Measurements from ENCODE around the gene AKIRIN1.
A peak's percentile ranks its signal among the peaks of the same experiment; 100 is the strongest.

The AKIRIN1 gene

DNA sequence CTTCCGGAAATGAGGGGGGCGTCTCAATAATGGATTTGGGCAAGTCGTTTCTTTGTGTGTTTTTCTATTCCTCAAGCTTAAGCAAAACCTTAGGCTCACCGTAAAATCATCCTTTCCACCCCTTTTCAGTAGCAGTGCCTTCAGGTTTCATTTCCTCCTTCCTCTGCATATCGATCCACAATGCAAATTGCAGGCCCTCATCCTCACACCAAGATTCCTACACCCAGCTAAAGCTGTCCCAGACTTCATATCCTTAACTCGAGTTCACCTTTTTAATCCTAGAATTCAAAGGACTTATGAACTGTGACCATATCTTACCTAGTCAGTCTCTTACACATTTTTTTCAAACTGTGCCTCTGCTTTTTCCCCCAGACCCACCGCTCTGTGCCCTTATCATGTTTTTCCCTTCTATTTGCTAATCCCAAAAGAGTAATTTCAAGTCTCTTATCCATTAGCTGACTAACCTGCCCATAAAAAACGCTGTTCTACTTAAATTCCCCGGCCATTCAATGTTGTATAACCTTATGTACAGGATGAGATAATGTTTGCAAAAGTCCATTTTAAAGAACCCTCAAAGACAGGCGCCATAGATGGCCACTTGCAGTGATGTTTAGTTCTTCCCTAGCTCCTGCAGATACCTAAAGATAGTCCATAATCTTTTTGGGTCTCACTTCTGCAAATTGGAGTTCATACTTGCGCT is 1.5 kb downstream of the AKIRIN1 start:
- no peaks in the 10 kb centered on the region for H3K9me3 ChIP-seq (ENCODE audit: control insufficient read depth, low read length)
- no peaks in the 10 kb centered on the region for H3K27me3 ChIP-seq (replicated peaks; ENCODE audit: control insufficient read depth, insufficient read depth, low read length, poor library complexity, severe bottlenecking)
- peak overlapping the region; percentile 91 for H3K27ac ChIP-seq (ENCODE audit: insufficient read depth, low read length, poor library complexity, severe bottlenecking)
- H3K4me3 ChIP-seq (ENCODE audit: insufficient read depth, low read depth, low read length, poor library complexity, severe bottlenecking): peak overlapping the region; percentile 85
- peaks cover 46% of the 10 kb centered on the region for H3K4me1 ChIP-seq (ENCODE audit: control insufficient read depth, insufficient read depth, low read length, poor library complexity, severe bottlenecking)
- H3K36me3 ChIP-seq (ENCODE audit: control insufficient read depth, insufficient read depth, low read length): no peaks in the 10 kb centered on the region
- DNase-seq: no peak

DNA sequence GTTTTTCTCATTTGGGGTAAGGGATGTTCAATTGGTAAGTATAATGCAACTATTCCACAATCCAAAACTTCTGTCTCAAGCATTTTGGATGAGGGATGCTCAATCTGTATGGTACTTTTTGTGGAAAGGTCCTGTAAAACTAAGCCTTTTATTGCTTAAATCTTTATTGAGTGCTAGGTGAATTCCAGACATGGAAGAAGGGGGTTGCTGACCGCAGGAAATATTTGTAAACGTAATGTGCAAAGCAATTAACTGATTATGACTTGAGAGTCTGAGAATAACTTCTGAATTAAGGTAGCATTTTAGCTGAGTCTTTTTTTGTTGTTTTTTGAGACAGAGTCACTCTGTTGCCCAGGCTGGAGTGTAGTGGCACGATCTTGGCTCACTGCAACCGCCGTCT is 3.1 kb downstream of the AKIRIN1 start:
- H3K27me3 ChIP-seq (replicated peaks; ENCODE audit: control insufficient read depth, insufficient read depth, low read length, poor library complexity, severe bottlenecking): no peaks in the 10 kb centered on the region
- H3K4me1 ChIP-seq (ENCODE audit: control insufficient read depth, insufficient read depth, low read length, poor library complexity, severe bottlenecking): peaks cover 48% of the 10 kb centered on the region
- H3K9me3 ChIP-seq (ENCODE audit: control insufficient read depth, low read length): no peaks in the 10 kb centered on the region
- DNase-seq: no peak
- H3K36me3 ChIP-seq (ENCODE audit: control insufficient read depth, insufficient read depth, low read length): peaks cover 8% of the 10 kb centered on the region
- H3K4me3 ChIP-seq (ENCODE audit: insufficient read depth, low read depth, low read length, poor library complexity, severe bottlenecking): no peak overlapping the region
- H3K27ac ChIP-seq (ENCODE audit: insufficient read depth, low read length, poor library complexity, severe bottlenecking): no peak overlapping the region

DNA sequence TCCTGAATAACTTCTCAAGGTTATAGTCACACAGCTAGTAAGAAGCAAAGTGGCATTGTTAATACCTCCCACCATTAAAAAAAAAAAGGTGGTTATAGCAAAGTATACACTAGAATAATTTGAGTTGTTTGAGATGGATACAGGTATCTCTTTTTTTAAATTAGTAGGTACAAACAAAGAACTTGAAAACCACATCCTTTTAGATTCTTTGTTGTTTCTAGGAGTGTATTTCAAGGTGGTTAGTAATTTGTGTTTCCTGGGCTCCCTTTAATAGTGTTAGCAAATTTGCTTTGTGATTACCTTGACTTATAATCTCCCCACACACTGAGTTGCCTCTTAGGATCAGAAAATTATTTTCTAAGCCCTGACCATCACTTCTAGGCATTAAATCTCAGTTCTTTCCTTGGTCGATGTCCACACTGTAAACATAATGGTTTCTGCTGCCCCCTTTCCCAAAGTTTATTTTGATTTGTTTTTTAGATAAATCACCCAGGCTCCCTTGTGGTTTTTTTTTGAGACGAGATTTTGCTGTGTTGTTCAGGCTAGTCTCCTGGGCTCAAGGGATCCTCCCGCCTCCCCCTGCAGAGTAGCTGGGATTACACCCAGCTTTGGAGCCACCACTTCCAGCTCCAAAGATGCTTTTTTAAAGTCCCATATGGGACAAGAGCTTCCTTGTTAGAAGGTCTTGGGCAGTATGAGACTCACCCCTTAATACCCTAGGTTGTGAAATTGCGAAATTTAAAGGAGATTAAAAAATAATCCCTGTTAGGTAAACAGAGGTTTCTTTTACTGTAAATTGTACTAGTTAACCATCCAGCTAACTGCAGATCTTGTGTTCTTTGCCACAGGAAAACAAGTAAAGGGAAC is 6.2 kb downstream of the AKIRIN1 start:
- peak overlapping the region; percentile 53 for H3K27ac ChIP-seq (ENCODE audit: insufficient read depth, low read length, poor library complexity, severe bottlenecking)
- H3K4me1 ChIP-seq (ENCODE audit: control insufficient read depth, insufficient read depth, low read length, poor library complexity, severe bottlenecking): peaks cover 42% of the 10 kb centered on the region
- H3K36me3 ChIP-seq (ENCODE audit: control insufficient read depth, insufficient read depth, low read length): peaks cover 37% of the 10 kb centered on the region

DNA sequence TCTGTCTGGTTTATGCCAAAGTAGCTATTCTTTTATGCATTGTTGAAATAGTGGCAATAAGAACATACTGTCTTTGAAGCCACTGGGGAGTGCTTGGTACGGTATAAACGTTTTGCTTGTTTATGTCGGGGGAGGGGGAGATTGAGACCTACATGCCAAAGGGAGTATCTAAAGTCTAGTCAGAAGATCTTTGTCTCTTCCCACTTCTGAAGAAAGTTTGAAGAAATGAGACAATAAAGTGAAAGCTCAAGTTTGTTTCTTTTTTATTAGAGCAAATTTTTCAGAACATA is 6.8 kb downstream of the AKIRIN1 start:
- no peaks in the 10 kb centered on the region for H3K9me3 ChIP-seq (ENCODE audit: control insufficient read depth, low read length)
- H3K27ac ChIP-seq (ENCODE audit: insufficient read depth, low read length, poor library complexity, severe bottlenecking): peak overlapping the region; percentile 53
- no peaks in the 10 kb centered on the region for H3K27me3 ChIP-seq (replicated peaks; ENCODE audit: control insufficient read depth, insufficient read depth, low read length, poor library complexity, severe bottlenecking)
- H3K4me1 ChIP-seq (ENCODE audit: control insufficient read depth, insufficient read depth, low read length, poor library complexity, severe bottlenecking): peaks cover 36% of the 10 kb centered on the region
- H3K4me3 ChIP-seq (ENCODE audit: insufficient read depth, low read depth, low read length, poor library complexity, severe bottlenecking): peak overlapping the region; percentile 28
- peaks cover 41% of the 10 kb centered on the region for H3K36me3 ChIP-seq (ENCODE audit: control insufficient read depth, insufficient read depth, low read length)
- DNase-seq: no peak

More for the DNA sequence above, 6.2 kb downstream of the AKIRIN1 start:
- peak overlapping the region; percentile 28 for H3K4me3 ChIP-seq (ENCODE audit: insufficient read depth, low read depth, low read length, poor library complexity, severe bottlenecking)
- no peaks in the 10 kb centered on the region for H3K9me3 ChIP-seq (ENCODE audit: control insufficient read depth, low read length)
- no peaks in the 10 kb centered on the region for H3K27me3 ChIP-seq (replicated peaks; ENCODE audit: control insufficient read depth, insufficient read depth, low read length, poor library complexity, severe bottlenecking)
- DNase-seq: no peak

DNA sequence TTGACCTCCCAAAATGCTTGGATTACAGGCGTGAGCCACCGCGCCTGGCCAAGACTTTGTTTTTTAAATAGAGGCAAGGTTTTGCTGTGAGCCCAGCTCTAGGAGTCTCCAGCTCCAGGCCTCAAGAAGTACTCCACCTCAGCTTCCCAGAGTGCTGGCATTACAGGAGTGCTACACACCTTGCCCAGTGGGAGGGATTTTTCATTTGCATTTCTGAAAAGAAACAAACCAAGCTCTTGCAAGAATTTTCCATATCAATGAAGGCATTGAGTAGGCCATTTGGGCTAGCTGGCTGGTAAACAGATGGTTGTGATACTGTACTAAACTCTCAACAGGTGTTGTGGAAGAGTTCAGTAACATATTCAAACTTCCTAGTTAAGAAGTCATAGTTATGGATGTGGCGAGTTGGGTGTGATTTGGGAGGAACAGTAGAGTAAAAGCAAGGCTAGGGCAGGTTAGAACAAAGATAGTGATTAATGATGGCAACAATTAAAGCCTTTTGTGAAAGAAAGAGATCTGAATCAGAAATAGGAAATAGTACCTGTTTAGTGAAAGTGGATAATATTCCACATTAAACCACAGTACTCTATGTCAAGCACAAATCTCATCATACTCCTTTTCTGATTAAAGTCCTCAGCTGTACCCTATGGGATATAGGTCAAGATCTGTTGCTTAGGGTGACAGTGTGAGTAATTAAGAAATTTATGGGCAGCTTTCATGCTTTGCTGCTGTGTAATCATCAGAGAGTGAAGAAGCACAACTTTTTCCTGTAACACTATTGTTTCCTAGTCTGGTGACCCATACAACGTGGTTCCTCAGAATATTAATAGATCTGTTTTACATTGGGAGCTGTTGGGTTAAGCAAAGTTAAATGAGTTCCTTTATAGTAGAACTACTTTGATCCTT is 10.7 kb downstream of the AKIRIN1 start:
- H3K27ac ChIP-seq (ENCODE audit: insufficient read depth, low read length, poor library complexity, severe bottlenecking): no peak overlapping the region
- peaks cover 10% of the 10 kb centered on the region for H3K4me1 ChIP-seq (ENCODE audit: control insufficient read depth, insufficient read depth, low read length, poor library complexity, severe bottlenecking)
- H3K9me3 ChIP-seq (ENCODE audit: control insufficient read depth, low read length): no peaks in the 10 kb centered on the region
- peaks cover 79% of the 10 kb centered on the region for H3K36me3 ChIP-seq (ENCODE audit: control insufficient read depth, insufficient read depth, low read length)
- no peak for DNase-seq
- H3K27me3 ChIP-seq (replicated peaks; ENCODE audit: control insufficient read depth, insufficient read depth, low read length, poor library complexity, severe bottlenecking): no peaks in the 10 kb centered on the region
- H3K4me3 ChIP-seq (ENCODE audit: insufficient read depth, low read depth, low read length, poor library complexity, severe bottlenecking): no peak overlapping the region

DNA sequence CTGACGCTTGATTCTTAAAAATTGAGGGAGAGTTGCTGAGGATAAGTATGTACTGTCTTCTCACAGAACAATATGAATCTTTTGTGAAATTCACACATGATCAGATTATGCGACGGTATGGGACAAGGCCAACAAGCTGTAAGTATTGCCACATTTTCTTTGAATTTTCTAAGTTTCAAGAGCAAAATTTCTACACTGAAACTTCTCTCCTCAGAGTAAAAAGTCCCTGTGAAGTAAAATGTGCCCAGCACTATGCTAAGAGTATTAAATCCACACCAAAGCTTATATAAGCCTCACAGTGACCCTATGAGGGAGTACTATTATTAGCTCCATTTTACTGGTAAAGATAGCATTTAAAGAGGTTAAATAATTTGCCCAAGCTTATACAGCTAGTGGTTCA is 12.2 kb downstream of the AKIRIN1 start:
- DNase-seq: no peak
- Histone ChIP-seq H3K27me3 (replicated peaks; ENCODE audit: control insufficient read depth, insufficient read depth, low read length, poor library complexity, severe bottlenecking) (no peaks in the 10 kb centered on the region), H3K36me3 (ENCODE audit: control insufficient read depth, insufficient read depth, low read length) (peaks cover 89% of the 10 kb centered on the region), H3K27ac (ENCODE audit: insufficient read depth, low read length, poor library complexity, severe bottlenecking) (no peak overlapping the region), H3K4me3 (ENCODE audit: insufficient read depth, low read depth, low read length, poor library complexity, severe bottlenecking) (no peak overlapping the region), H3K4me1 (ENCODE audit: control insufficient read depth, insufficient read depth, low read length, poor library complexity, severe bottlenecking) (no peaks in the 10 kb centered on the region), H3K9me3 (ENCODE audit: control insufficient read depth, low read length) (no peaks in the 10 kb centered on the region)

DNA sequence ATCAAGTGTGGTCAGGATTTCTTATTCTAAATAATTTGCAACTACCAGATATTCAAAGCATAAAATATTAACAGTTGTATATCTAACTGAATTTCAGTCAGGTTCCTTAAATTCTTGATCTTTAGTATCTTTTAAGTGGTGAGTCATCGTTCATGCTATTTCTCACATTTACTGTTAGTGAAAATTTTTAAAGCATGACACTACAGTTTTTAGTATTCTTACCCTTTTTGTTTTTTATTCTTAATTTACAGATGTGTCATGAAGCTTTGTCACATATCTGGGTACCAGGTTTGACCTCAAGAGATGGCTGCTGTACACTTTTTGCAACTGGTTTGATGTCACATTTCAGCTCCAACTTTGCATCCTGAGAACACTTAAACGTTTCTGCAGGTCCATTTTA is 12.7 kb downstream of the AKIRIN1 start:
- no peak overlapping the region for H3K4me3 ChIP-seq (ENCODE audit: insufficient read depth, low read depth, low read length, poor library complexity, severe bottlenecking)
- H3K4me1 ChIP-seq (ENCODE audit: control insufficient read depth, insufficient read depth, low read length, poor library complexity, severe bottlenecking): no peaks in the 10 kb centered on the region
- H3K36me3 ChIP-seq (ENCODE audit: control insufficient read depth, insufficient read depth, low read length): peaks cover 93% of the 10 kb centered on the region
- no peaks in the 10 kb centered on the region for H3K9me3 ChIP-seq (ENCODE audit: control insufficient read depth, low read length)
- no peaks in the 10 kb centered on the region for H3K27me3 ChIP-seq (replicated peaks; ENCODE audit: control insufficient read depth, insufficient read depth, low read length, poor library complexity, severe bottlenecking)
- H3K27ac ChIP-seq (ENCODE audit: insufficient read depth, low read length, poor library complexity, severe bottlenecking): no peak overlapping the region
- no peak for DNase-seq

DNA sequence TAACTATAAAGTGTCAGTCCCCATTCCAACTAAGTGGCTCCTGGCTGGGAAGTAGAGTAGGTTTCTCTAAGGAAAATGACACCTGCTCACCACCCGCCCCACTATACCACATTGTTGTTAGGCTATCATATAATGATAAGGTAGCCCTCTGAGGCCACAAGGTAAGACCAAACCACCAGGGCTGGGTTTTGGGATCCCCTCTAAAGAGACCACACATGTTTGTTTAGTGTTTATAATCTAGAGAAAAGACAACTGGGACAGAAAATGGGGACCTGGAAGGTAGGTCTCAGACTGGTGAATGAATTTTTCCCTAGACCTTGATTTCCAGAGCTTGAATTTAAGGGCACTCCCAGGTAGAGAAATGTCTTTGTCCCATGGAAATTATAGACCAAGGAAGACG is 15.2 kb downstream of the AKIRIN1 start:
- no peak for DNase-seq
- no peaks in the 10 kb centered on the region for H3K9me3 ChIP-seq (ENCODE audit: control insufficient read depth, low read length)
- no peaks in the 10 kb centered on the region for H3K4me1 ChIP-seq (ENCODE audit: control insufficient read depth, insufficient read depth, low read length, poor library complexity, severe bottlenecking)
- H3K27ac ChIP-seq (ENCODE audit: insufficient read depth, low read length, poor library complexity, severe bottlenecking): no peak overlapping the region
- H3K27me3 ChIP-seq (replicated peaks; ENCODE audit: control insufficient read depth, insufficient read depth, low read length, poor library complexity, severe bottlenecking): no peaks in the 10 kb centered on the region
- peaks cover 79% of the 10 kb centered on the region for H3K36me3 ChIP-seq (ENCODE audit: control insufficient read depth, insufficient read depth, low read length)
- H3K4me3 ChIP-seq (ENCODE audit: insufficient read depth, low read depth, low read length, poor library complexity, severe bottlenecking): no peak overlapping the region

DNA sequence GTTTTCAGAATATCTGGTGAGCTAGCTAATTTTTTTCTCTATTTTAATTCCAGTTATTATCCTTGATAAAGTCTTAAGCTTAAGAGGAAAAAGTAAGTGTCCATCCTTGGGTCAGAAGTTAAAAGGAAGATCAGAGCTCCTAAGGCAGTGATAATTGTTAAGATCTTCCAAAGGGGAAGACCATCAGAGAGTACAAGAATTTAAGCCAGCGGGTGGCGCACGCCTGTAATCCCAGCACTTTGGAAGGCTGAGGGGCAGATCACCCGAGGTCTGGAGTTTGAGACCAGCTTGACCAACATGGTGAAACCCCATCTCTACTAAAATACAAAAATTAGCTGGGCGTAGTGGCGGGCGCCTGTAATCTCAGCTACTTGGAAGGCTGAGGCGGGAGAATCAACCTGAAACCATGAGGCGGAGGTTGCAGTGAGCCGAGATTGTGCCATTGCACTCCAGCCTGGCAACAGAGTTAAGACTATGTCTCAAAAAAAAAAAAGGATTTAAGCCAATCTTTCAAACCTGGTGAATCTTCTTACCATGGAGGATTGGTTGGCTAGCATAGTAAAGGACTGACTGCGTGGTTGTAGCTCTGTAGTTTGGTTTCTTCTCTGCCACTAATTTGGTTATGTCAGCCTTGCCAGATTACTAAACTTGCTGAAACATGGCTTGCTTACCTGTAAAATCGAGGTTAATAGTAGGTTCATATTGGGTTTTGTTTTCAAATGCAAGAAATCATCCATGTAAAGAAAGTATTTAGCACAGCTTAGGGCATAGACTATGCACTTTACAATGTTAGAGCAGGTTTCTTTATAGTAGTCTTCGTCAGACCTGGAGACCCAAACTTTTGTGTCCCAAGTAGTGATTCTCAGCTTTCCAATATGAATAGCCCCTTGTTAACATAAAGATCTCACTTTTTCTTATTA is 15.9 kb downstream of the AKIRIN1 start:
- Histone ChIP-seq H3K27me3 (replicated peaks; ENCODE audit: control insufficient read depth, insufficient read depth, low read length, poor library complexity, severe bottlenecking) (no peaks in the 10 kb centered on the region), H3K4me1 (ENCODE audit: control insufficient read depth, insufficient read depth, low read length, poor library complexity, severe bottlenecking) (no peaks in the 10 kb centered on the region), H3K9me3 (ENCODE audit: control insufficient read depth, low read length) (no peaks in the 10 kb centered on the region), H3K27ac (ENCODE audit: insufficient read depth, low read length, poor library complexity, severe bottlenecking) (no peak overlapping the region), H3K36me3 (ENCODE audit: control insufficient read depth, insufficient read depth, low read length) (peaks cover 72% of the 10 kb centered on the region), H3K4me3 (ENCODE audit: insufficient read depth, low read depth, low read length, poor library complexity, severe bottlenecking) (no peak overlapping the region)
- no peak for DNase-seq
